HG02588 (cell line): ENCODE data around the gene RER1.
"Not testable (repeated sequence)": the region's sequence is repeated elsewhere in the genome, so short reads cannot be mapped to it uniquely, and the experiment has no call there.

Experiments used
- ATAC-seq: cut with Tn5 transposase; IDR thresholded peaks from one replicate; pipeline ENCODE4 v1.9.1; 2021; ENCODE audit warnings: mild to moderate bottlenecking, moderate library complexity; ENCODE audit not compliant: unreplicated experiment

RER1 gene

DNA sequence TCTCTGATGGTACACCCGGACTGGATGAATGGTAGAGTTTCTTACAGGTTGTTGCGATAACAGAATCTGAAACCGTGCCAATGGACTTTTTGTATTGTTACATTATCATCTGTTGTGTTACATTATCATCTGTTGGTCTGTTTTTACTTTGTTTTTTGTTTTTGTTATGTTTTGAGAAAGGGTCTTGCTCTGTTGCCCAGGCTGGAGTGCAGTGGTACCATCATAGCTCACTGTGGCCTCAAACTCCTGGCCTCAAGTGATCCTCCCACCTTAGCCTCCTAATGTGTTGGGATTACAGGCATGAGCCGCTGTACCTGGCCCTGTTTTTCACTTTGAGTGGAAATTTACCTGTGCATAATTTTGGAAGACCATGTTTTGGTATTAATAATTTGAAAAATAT, 30.9 kb downstream of the RER1 start:
- ATAC-seq = no peak

DNA sequence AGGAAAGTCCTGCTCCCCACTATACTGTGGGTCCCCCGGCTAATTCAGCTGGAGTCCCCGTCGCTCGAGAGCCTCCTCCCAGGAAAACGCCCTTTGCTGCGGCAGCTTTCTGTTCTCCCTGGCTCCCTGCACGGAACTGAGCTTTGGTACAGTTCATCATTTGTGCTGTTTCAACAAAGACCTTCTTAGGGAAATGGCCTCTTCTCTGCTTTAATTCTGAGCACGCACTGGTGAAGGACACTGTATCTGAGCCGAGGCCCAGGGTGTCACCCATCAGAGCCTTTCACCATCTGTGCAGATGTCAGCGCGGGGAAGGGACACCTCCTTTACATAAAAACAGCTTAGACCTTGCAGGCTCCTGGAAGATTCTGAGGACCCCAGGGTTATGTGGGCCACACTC, 34.3 kb downstream of the RER1 start:
- no peak for ATAC-seq

DNA sequence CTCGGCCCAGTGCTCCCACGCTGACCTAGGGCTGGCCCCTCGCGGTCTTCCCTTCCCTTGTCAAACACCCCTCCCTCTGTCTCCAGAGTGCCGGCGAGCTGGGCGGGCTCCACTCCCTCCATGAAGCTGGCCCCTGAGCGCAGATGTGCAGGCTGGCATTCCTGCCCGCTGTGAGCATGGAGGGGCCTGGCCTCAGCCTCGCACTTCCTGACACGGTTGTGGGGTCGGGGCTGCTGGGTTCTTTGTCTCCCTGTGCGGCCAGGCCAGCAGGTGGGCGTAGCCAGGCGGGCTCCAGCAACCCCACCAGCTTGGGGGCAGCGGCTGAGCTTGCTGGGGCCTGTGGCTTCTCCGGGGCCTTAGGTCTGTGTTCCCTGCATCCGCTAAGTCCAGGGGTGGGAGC, 34.9 kb downstream of the RER1 start:
- no peak for ATAC-seq

DNA sequence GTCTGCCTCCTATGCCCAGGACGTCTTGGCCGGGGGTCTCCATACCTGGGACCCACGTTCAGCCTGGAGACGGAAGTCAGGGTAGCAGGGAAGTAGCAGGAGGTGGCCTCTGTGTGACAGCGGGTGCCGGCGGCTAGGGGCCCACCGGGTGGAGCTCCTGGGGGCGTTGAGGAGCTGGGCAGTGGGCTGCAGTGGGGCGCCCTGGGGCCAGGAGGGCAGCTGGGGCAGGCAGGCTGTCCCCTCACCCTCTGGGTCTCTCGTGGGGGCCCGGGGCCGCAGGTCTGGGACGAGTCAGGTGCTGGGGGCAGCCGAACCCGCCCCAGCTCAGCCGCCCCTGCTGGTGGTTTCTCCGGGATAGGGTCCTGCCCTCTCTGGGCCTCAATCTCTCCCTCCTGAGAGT, 35.4 kb downstream of the RER1 start:
- no peak for ATAC-seq

DNA sequence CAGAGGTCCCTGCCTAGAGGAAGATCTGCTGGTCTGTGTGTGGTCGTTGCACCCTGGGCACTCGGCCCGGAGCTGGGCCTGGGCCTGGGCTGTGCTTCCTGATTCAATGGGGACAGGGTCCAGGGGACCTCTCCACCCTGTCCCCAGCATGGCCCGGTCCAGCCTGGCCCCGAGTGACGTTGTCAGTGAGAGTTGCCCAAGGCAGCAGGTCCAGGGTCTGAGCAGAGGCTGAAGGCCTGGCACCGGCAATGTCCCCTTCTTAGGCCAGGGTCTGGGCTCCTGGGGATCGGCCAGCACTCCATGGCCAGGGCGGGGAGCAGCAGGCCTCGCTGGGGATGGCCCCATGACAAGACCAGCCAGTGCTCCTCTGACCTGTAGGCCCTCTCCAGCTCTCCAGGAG, 36.3 kb downstream of the RER1 start:
- no peak for ATAC-seq

DNA sequence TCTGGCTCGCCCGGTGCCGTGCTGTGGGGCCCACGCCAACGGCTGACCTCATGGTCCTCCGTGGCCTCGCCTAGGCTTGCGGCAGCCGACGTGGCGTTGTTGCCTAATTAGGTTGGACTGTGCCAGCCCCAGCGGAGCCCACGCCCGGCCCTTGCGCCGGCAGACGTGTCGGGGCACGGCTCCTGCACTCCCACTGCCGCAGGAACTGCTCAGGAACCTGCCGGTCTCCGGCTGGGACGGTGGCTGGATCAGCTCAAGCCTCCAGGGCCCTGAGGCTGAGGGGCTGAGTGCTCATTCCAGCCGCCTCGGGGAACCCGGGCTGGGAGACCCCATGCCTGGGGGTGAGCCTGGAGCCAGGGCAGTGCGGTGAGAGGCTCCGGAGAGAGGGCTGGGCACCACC, 36.8 kb downstream of the RER1 start:
- ATAC-seq = no peak

DNA sequence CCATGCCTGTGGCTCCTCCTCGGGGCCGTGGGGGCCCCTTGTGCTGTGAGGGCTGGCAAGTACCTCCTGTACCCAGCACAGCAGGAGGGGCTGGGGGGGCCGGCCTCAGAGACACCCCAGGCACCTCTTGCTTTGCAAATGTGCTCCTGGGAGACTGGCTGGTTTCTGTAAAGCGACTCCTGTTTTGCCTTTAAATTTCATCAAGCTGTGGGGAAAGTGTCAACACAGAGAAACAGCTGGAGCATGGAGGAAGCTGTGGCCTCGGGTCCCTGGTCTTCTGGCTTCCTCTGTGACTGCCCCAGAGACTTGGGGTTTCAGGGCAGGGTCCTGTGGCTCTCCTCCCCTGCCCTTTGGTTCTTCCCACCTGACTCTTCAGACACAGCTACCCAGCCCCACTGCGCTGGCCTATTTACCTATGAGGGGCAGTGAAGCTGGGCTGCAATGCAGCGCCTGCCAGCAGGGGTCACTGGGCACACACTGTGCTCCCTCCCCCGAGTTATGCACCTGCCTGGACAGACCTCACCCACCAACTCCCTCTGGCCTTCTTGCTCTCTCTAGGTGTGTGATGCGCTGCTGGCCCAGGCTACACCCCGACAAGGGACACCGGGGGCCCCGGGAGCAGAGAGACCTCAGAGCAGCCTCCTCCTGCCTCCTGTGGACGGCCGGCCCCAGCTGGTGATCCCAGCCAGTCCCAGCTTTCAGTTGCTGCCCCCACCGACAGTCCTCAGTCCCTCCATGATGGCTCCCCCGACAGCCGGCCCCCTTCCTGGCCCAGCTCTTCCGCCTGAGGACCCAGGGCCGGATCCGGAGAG, 38.3 kb downstream of the RER1 start:
- no peak for ATAC-seq

DNA sequence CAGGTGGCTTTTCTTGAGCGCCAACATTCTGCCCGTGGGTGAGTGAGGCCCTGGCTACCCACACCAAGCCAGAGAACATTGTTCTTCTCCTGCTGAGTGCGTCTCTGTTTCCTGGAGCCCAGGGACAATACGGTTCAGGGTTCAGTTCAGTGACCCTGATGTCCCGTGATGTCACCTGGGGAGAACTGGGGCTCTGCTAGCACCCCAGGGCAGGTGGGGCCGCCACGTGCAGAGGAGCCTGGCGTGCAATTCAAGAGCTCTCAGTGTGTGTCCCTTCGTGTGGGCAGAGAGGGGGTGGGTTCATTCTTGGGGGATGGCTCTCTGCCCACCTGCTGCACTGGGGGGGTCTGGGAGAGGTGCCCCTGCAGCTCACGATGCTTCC, 38.9 kb downstream of the RER1 start:
- no peak for ATAC-seq

DNA sequence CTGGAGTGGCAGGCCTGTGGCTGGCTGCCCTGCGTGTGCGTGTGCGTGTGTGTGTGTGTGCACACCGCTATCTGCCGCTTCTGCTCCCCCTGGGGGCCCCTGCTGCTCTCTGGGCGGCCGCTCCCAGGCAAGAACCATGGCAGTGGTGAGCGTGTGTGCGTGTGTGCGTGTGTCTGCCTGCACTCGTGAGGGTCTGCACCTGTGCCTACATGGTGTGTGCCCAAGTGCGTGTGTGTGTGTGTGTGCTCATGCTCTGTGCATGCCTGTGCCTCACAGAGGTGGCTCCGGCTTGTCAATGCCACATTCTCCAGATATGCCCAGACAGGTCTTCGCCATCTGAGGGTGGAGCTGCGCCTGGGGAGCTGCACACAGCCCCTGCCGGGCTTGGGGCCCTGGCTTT, 39.5 kb downstream of the RER1 start:
- no peak for ATAC-seq

DNA sequence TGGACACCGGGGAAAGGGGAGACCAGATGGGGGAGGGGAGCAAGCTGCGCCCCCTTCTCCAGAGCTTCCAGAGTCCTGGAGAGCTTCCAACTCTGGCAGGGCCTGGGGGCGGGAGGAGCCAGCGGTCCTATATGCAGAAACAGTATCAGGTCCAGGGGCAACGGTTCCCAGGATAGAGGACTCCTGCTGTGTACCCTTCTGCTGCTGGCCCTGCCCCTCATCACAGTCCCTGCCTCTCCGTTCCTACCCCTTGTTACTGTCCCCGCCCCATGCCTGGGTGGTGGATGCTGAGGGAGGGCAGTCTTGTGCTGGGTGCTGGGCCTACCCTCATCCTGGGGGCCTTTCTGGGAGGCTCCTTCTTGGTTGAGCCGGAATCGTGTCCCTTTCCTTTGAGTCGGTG, 39.9 kb downstream of the RER1 start:
- ATAC-seq = no peak

DNA sequence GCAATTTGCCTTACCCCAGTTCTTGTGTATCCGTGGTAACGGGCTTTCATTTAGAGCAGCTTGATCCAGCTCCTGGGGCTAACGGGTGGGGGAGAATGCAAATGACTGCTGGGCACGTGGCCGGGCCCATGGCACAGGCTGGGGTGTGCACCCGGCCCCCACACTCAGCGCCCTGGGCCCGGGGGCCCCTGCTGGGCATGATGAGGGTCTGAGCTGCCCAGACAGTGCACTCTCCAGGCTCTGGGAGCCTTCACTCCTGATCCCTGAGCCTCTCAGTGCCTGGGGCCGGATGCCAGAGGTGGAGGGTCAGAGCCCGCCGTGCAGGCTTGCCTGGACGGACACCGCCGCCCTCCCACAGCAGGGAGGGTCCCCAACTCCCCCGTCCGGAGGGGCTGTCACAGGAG, 40.8 kb downstream of the RER1 start:
- ATAC-seq = no peak

DNA sequence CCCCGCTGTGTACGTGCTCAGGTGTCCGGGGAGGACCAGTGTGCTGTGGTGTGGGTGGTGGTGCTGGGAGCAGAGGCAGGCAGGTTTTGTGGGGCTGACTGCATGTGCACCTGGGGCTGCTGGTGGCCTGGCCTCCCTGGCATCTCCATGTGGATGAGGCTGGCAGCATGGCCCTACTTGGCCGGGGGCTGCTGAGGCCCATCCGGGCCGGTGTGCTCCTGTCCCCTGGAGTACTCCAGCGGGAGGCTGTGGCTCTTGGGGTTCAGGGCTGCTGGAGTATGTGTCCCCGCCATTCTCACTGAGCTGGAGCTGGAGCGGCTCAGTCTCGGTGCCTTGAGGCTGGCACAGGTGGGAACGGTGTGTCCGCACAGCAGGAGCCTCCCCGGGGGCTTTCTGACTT, 41.6 kb downstream of the RER1 start:
- ATAC-seq = no peak

DNA sequence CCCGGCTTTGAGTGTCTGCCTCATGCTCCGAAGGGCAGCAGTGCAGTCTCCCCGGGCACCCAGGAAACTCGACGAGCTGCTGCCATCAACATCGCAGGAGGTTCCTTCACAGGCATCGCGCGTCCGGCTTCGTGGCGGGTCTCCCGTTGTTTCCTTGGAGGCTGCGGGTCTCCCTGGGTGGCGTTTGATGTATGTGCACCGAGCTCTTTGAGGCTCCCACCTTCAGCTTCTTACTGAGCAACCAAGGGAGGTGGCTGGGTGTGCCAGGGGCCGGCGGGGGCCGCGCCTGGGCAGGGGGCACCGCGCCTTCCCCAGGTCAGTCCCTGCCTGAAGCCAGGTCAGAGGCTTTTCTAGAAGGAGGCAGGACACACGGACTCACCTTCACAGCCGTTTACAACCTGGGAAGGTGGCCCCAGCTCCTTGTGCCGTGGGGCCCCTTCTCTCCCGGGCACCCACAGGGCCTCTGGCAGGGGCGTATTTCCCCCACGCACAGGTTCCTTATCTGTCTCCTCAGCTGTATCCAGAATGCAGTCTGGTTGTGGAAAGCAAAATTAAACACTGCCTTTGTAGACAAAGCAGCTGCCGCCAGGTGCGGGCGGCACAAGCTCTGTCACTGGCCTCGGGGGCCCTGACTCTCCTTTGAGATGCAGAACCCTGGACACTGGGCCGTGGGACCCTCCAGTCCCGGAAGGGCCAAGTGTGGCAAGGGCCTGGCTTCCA, 42.5 kb downstream of the RER1 start:
- ATAC-seq = no peak

DNA sequence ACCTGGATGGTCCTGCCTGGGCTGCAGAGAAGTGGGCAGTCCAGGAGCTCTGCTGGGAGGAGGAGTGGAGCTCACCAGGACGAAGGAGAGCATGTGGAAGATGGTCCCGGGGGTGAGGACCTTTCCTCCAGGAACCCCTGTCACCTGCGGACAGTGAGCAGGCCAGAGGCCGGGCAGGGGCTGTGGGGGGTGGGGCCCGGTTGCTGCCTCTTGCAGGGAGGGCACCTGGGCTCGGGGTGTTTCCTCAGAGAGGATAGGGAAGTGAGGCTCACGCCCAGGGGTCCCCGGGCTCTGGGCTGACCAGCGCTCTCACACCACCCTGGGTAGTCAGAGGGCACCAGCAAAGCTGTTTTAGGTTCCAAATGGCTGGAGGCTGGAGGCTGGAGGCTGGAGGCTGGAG, 43.5 kb downstream of the RER1 start:
- ATAC-seq = no peak

DNA sequence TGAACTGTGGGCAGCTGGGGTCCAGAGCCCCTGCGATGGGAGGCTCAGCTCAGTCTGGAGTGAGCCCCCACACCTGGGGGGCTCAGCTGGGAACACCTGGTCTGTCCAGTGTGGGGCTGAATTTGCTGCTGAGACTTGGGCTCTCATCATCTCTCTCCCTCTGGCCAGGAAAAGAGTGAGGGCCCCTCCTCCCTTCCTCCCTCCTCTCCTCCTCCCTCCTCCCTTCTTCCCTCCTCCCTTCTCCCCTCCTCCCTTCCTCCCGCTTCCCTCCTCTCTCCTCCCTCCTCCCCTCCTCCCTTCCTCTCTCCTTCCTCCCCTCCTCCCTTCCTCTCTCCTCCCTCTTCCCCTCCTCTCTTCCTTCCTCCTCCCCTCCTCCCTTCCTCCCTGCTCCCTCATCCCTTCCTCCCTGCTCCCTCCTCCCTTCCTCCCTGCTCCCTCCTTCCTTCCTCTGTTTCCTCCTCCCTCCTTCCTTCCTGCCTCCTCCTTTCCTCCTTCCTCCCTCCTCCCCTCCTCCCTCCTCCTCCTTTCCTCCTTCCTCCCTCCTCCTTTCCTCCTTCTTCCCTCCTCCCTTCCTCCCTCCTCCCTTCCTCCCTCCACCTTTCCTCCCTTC, 44.2 kb downstream of the RER1 start:
- ATAC-seq = no peak

DNA sequence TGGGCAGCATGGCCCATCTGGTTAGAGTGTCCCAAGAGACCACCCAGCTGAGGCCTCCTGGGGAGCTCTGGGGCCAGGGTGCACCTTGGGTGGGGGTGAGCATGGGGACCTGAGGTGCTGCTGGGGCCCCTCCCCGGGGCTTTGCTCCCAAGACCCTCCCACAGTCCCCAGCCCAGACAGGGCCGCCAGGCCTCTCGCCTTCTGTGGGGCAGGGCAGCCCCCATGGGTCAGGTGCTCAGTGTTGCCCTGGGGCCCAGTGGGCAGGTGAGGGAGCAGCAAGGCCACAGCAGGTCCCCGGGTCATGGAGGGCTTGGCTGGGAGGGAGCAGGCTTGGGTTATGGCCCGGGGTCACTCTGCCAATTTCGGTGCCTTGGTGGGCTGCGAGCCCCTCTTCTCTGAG, 45.2 kb downstream of the RER1 start:
- no peak for ATAC-seq

DNA sequence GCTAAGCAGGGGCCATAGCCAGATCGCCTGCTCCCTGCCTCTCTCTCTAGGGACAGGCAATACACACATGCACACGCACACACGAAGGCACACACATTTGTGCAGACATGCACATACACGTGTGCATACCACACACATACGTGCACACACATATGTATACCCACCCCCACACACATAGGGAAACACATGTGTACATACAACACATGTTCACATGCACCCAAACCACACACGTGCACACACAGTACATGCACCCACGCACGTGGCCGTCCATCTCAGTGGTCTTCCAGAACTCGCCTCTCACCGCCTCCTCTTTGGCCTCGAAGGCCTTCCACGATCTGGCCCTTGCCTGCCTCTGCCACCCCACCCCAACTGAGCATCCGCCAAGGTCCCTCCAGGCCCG, 46.0 kb downstream of the RER1 start:
- ATAC-seq = no peak

DNA sequence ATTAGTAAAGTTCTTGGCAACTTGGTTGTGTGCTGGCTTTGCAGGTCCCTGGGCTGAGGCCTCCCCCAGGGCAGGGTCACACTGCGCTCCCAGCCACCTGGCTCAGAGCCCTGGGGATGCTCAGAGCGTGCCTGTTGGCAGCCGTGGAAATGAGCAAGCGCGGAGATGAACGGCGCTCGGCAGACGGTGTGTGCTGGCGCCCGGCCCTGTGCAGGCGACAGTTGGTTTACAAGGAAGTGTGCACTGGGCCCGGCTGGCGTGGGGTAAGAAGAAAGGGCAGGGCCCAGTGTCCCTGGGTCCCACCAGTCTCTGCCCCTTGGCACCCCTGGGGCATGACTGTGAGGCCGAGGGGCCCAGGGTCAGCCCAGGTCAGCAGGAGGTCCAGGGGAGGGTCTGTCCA, 46.4 kb downstream of the RER1 start:
- ATAC-seq = no peak

DNA sequence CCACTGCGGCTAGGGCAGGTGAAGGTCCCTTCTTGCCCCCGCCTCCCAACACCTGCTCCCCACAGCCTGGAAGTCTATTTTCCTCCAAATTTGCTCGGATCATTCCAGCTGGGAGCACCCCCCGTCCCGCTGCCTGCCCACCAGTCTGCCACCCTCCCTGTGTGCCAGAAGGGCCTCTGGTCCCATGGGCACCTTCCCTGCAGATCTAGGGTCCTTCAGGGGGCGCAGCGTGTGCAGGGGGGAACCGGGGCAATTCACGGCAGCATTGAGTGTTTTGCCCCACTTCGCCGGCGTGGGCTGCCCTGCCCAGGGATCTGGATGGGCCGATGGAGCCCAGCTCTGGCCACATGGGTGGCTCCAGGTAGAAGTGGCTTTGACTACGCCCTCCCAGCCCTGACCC, 47.0 kb downstream of the RER1 start:
- ATAC-seq = no peak

DNA sequence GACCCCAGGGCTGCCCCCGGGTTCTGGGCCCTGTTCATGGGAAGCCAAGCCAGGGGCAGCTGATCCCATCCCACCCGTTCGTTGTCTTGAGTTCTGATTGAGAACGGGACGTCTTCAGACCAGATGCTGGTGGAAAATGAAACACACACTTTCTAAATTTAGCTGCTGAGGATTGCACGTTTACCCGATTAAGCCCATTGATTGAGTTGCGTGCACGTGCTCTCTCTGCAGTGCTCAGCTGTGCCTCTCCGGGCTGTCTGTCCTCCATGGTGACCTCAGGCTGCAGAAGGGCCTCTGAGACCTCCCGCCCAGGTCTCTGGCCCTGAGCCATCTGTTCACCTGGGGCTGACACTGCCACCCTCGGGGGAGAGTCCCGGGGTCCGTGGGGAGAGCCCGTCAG, 47.7 kb downstream of the RER1 start:
- no peak for ATAC-seq

DNA sequence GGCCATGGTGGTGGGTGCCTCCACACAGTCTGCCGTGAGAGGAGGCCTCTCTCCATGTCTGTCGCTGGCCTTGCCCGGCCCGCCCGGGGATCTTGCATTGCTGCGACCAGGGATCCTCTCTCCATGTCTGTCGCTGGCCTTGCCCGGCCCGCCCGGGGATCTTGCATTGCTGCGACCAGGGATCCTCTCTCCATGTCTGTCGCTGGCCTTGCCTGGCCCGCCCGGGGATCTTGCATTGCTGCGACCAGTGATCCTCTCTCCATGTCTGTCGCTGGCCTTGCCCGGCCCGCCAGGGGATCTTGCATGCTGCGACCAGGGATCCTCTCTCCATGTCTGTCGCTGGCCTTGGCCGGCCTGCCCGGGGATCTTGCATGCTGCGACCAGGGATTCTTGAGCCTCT, 48.7 kb downstream of the RER1 start:
- not testable (repeated sequence) for ATAC-seq

DNA sequence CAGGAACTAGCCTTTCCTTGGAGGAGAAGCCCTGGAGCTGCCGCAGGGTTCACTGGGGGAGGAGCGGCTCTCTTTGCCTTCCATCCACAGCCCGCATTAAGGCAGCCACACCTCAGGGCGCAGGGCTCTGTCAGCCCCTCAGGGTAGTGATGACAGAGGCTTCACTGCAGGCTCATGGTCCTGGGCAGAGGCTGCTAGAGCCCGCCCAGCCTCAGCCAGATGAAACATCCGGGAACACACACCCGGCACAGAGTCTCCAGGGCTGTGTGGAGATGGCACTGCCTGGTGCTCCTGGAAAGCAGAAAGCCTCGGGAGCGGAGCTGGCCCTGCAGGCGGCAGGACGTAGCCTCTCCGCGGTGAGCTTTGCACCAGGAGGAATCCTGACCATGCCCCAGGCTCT, 50.1 kb downstream of the RER1 start:
- ATAC-seq = no peak
